A673 (cell line): ENCODE measurements around the gene EHD4. TPM values are rescaled to one million over a fixed set of nuclear protein-coding genes. Genes with fewer than 3 reads are reported as not detected.

ENCODE experiments used
- Bru-seq: library from RNA; stranded (reverse); fragments of 400-500 nt; gene quantifications from one replicate; lab custom pipeline; 2021; lab: Mats Ljungman, UMichigan
- BruChase-seq, 2 experiments: library from RNA; stranded (reverse); fragments of 400-500 nt; gene quantifications; one replicate each; lab custom pipeline; 2021; lab: Mats Ljungman, UMichigan
- BruUV-seq: library from RNA; stranded (reverse); fragments of 400-500 nt; replicated peaks from 2 replicates; lab custom pipeline; 2021; lab: Mats Ljungman, UMichigan
- CTCF ChIA-PET: fragments of 300-600 bp; sonication (Branson Sonifier 250); formaldehyde crosslinking; loops from one replicate; lab custom pipeline; 2022; ENCODE audit warnings: antibody characterized with exemption; lab: Charles Lee
- POLR2A ChIA-PET: fragments of 300-600 bp; sonication (Branson Sonifier 250); formaldehyde crosslinking; loops from one replicate; lab custom pipeline; 2022; ENCODE audit warnings: antibody characterized with exemption; ENCODE audit not compliant: low non-redundant PET; lab: Charles Lee
- DNase-seq: peaks from one replicate; pipeline ENCODE4 v3.0.0-alpha.2; 2015; ENCODE audit warnings: low spot score
- H3K27ac ChIP-seq: fragments of 200-600 bp; sonication (generic); 2 replicates; pipeline ENCODE4 v1.5.1; 2016; ENCODE audit warnings: mixed run types, low read depth, mild to moderate bottlenecking, mixed read lengths, antibody characterized with exemption, low read length; ENCODE audit not compliant: poor library complexity, severe bottlenecking
- H3K27me3 ChIP-seq: fragments of 200-600 bp; sonication (generic); replicated peaks from 2 replicates; pipeline ENCODE4 v1.6.1; 2017; ENCODE audit warnings: mixed run types, low read depth, mild to moderate bottlenecking, mixed read lengths, antibody characterized with exemption, low read length; ENCODE audit not compliant: insufficient read depth, poor library complexity
- H3K36me3 ChIP-seq: fragments of 200-600 bp; sonication (generic); 2 replicates; pipeline ENCODE4 v1.6.1; 2016; ENCODE audit warnings: mixed run types, mild to moderate bottlenecking, mixed read lengths, antibody characterized with exemption, low read length; ENCODE audit not compliant: insufficient read depth, poor library complexity, severe bottlenecking
- H3K4me1 ChIP-seq: fragments of 200-600 bp; sonication (generic); 2 replicates; pipeline ENCODE4 v1.6.1; 2017; ENCODE audit warnings: mixed run types, mild to moderate bottlenecking, mixed read lengths, antibody characterized with exemption, low read length; ENCODE audit not compliant: insufficient read depth, poor library complexity, severe bottlenecking
- H3K4me3 ChIP-seq: fragments of 200-600 bp; sonication (generic); 2 replicates; pipeline ENCODE4 v1.5.1; 2016; ENCODE audit warnings: low read depth, mixed run types, mild to moderate bottlenecking, mixed read lengths, low read length; ENCODE audit not compliant: poor library complexity, severe bottlenecking
- H3K9me3 ChIP-seq: fragments of 200-600 bp; sonication (generic); 2 replicates; pipeline ENCODE4 v1.6.1; 2016; ENCODE audit warnings: mixed run types, low read depth, mild to moderate bottlenecking, mixed read lengths, antibody characterized with exemption, low read length; ENCODE audit not compliant: poor library complexity, severe bottlenecking
- EZH2 ChIP-seq: fragments of 200-600 bp; sonication (generic); IDR thresholded peaks from 2 replicates; pipeline ENCODE4 v1.6.1; 2017; ENCODE audit warnings: borderline replicate concordance, low read depth, mild to moderate bottlenecking, mixed read lengths, antibody characterized with exemption, low read length; ENCODE audit not compliant: poor library complexity, severe bottlenecking
- intact Hi-C: fragments of 100-400 bp; cut with micrococcal nuclease; formaldehyde crosslinking; loops from one replicate; pipeline ENCODE4 v1.10.0; 2022; ENCODE audit not compliant: unreplicated experiment
- long read RNA-seq: library from polyadenylated mRNA; stranded (forward); transcript quantifications from one replicate; pipeline ENCODE4 v2.0.0, GENCODE V29; 2022
- total RNA-seq: library from RNA; stranded (reverse); gene quantifications from 2 replicates; pipeline ENCODE4 v1.2.3, GENCODE V29; 2021
- TF ChIP-seq, protein P1 (sequence below): fragments of 300-800, 200-600 bp; sonication (generic); conservative IDR thresholded peaks from 2 replicates; pipeline ENCODE4 v1.5.1; 2017; ENCODE audit warnings: low read depth, mild to moderate bottlenecking, antibody characterized with exemption, low read length, moderate library complexity, mixed read lengths

The EHD4 gene
- total RNA-seq (27.3 and 29.4 TPM in 2 replicates), Bru-seq, nascent RNA (percentile 71 among the genes with signal in this experiment), BruChase-seq, experiment 1, labeled RNA remaining after a 2-hour chase (percentile 60 among the genes with signal in this experiment), BruChase-seq, experiment 2, labeled RNA remaining after a 6-hour chase (percentile 70 among the genes with signal in this experiment)
- long read RNA-seq, full-length matches to known transcripts, result 117 of 131 reads
- long read RNA-seq, partial matches to known transcripts, result 3 of 131 reads
- long read RNA-seq, other reads (novel, unspliced or antisense), result 11 of 131 reads

DNA sequence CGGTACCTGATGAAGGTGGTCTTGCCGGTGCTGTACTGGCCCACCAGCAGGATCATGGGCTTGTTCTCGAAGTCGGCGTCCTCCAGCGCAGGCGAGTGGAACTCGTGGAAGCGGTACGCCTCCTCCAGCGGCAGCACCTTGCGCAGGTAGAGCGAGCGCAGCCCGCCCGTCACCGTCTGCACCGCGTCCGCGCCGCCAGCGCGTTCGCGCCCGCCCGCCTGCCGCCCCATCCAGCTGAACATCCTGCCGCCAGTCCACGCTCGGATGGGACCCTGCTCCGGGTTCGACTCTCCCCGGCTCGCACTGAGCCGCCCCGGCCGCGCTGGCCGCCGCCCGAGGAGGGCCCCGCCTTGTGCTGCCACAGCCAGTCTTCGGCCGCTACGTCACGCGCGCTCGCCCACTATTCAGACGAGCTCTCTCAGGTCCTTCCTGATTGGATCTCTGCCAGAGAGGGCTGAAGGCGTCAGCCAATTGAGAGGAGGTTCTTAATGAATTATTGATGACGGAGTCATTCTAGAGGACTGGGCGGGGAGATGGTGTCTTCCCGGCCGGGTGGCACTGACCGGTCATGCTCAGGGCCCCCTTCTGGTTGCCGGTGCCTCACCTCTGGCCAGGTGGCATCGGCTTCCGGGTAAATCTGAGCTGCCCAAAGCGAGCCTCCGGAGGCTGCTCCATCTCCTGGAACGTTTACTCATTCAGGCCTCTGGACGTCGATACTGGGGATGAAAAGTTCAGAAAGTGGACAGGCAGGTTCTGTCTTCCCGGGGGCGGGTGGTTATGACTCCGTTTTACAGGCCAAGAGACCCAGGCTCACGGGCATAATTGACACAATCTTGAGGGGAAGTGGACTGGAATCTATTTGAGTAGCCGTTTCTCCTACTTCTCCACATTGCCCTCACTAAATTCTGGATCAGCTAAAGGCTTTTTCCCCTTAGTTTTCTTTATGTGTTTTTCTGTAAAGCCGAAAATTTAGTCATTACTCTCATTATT, at the start of gene EHD4:
EHD4 (minus strand) TSS at position 305 of the 990 bp plus-strand sequence; CDS start at position 242, 63 bp downstream.
- no peaks in the 10 kb centered on the region for H3K27me3 ChIP-seq
- no peaks in the 10 kb centered on the region for H3K36me3 ChIP-seq
- TF ChIP-seq EZH2, result no peak
- TF ChIP-seq, protein P1, sequence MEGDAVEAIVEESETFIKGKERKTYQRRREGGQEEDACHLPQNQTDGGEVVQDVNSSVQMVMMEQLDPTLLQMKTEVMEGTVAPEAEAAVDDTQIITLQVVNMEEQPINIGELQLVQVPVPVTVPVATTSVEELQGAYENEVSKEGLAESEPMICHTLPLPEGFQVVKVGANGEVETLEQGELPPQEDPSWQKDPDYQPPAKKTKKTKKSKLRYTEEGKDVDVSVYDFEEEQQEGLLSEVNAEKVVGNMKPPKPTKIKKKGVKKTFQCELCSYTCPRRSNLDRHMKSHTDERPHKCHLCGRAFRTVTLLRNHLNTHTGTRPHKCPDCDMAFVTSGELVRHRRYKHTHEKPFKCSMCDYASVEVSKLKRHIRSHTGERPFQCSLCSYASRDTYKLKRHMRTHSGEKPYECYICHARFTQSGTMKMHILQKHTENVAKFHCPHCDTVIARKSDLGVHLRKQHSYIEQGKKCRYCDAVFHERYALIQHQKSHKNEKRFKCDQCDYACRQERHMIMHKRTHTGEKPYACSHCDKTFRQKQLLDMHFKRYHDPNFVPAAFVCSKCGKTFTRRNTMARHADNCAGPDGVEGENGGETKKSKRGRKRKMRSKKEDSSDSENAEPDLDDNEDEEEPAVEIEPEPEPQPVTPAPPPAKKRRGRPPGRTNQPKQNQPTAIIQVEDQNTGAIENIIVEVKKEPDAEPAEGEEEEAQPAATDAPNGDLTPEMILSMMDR, result no peak
- H3K9me3 ChIP-seq, result no peaks in the 10 kb centered on the region
- peak; percentile 99 for DNase-seq
- peak within 1 kb of the TSS; percentile 77 for H3K4me3 ChIP-seq
- H3K27ac ChIP-seq, result peak within 1 kb of the TSS; percentile 79
- POLR2A ChIA-PET, result no interaction called here
- peaks cover 37% of the 10 kb centered on the region for H3K4me1 ChIP-seq
- intact Hi-C loops, result loop anchor here (10.0 kb wide), 1 partner anchor 502 kb away; no protein-coding TSS in a partner anchor
- CTCF ChIA-PET, result no interaction called here
- no TSS peak for BruUV-seq

DNA sequence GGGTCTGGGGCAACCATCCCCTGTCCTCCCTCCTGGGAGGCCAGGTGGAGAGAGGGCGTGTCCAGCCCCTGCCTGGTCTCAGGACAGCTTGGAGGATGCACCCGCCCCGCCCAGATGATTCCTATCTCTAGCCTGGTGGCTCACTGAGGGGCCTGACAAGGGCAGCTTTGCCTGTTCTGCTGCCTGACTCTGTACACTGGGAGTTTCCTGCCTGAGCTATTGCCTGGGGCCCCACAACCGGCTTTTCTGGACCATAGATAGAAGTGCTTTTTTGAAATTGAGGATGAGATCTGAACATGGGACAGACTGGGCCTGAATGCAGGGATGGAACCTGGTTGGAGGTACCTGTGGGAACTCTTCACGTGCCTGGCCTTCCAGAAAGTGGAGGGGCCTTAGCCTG, 49.2 kb upstream of the EHD4 start:
- no peaks in the 10 kb centered on the region for H3K36me3 ChIP-seq
- ChIA-PET CTCF (no interaction called here), POLR2A (no interaction called here)
- no peaks in the 10 kb centered on the region for H3K27me3 ChIP-seq
- H3K4me3 ChIP-seq, result no peak overlapping the region
- no TSS peak for BruUV-seq
- no peaks in the 10 kb centered on the region for H3K9me3 ChIP-seq
- TF ChIP-seq EZH2, result no peak
- TF ChIP-seq, protein P1, result no peak
- intact Hi-C loops, result no loop called here
- H3K27ac ChIP-seq, result no peak overlapping the region
- no peaks in the 10 kb centered on the region for H3K4me1 ChIP-seq
- no peak for DNase-seq

DNA sequence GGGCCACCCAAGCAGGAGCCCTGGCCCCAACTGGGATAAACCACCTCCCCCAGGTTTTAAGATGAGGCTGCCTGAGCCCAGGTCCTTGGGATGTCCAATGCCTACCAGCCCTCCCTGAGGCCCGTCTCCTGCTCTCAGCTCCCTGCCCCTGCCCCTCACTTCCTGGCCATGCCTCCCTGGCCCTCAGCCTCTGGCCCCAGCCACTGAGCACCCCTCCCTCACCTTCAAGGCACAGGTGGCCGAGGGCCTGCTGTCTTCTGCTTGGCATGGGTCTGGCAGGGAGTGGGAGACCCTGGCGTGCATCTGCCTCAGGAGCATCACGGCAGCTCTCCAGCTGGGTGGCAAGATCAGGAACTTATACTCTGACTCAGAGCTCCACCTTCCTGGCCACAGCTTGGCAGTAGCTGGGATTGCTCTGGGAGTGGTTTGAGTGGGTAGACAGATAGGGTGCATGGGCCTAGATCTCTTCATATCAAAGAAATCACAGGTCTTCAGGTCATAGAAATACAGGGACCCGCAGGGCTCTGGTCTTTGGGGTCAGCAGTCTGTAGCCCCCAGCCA, 48.4 kb upstream of the EHD4 start, which contains the start of gene PLA2G4E:
PLA2G4E (minus strand) TSS at position 330 of the 561 bp plus-strand sequence; CDS start at position 318, 12 bp downstream.
- Histone ChIP-seq H3K4me3 (no peak within 1 kb of the TSS), H3K36me3 (no peaks in the 10 kb centered on the region), H3K4me1 (no peaks in the 10 kb centered on the region), H3K9me3 (no peaks in the 10 kb centered on the region), H3K27ac (no peak within 1 kb of the TSS), H3K27me3 (no peaks in the 10 kb centered on the region)
- ChIA-PET POLR2A (no interaction called here), CTCF (no interaction called here)
- no TSS peak for BruUV-seq
- intact Hi-C loops, result no loop called here
- TF ChIP-seq, protein P1, result no peak
- no peak for TF ChIP-seq EZH2
- no peak for DNase-seq
